Fibroblast of lung (primary cell): ENCODE results near the gene CAMK1D. TPM values are rescaled to one million over a fixed set of nuclear protein-coding genes. Genes with fewer than 3 reads are reported as not detected.
A peak's percentile ranks its signal among the peaks of the same experiment; 100 is the strongest.

Experiments
- DNase-seq, 2 donors: peaks; one replicate each; pipeline versions ENCODE4 v3.0.0 to v3.0.0-alpha.2; 2010; ENCODE audit warnings: low read depth in 2 of 2
- H2AFZ ChIP-seq: 2 replicates; pipeline ENCODE4 v1.5.1; 2012; ENCODE audit warnings: low read length, control low read depth, inconsistent platforms
- H3K27ac ChIP-seq: 2 replicates; pipeline ENCODE4 v1.5.1; 2011; ENCODE audit warnings: low read length, control low read depth; ENCODE audit not compliant: insufficient read depth
- H3K27me3 ChIP-seq: 2 replicates; pipeline ENCODE4 v1.5.1; 2011; ENCODE audit warnings: mild to moderate bottlenecking, low read length; ENCODE audit not compliant: control insufficient read depth, insufficient read depth
- H3K36me3 ChIP-seq: 2 replicates; pipeline ENCODE4 v1.5.1; 2011; ENCODE audit warnings: low read length; ENCODE audit not compliant: control insufficient read depth, insufficient read depth
- H3K4me1 ChIP-seq: 2 replicates; pipeline ENCODE4 v1.5.1; 2011; ENCODE audit warnings: low read length; ENCODE audit not compliant: control insufficient read depth, insufficient read depth; ENCODE audit errors: extremely low read depth
- H3K4me2 ChIP-seq: 2 replicates; pipeline ENCODE4 v1.5.1; 2011; ENCODE audit warnings: low read length, control low read depth; ENCODE audit not compliant: insufficient read depth; ENCODE audit errors: extremely low read depth
- H3K4me3 ChIP-seq, 4 experiments: fragments of 200-600 bp in 1 of 4; sonication (generic) in 1 of 4; replicated peaks in 1 of 4; 2 replicates each; pipeline ENCODE4 v1.5.1; 2011 to 2016; ENCODE audit warnings: low read length in 4 of 4, low read depth in 3 of 4, mild to moderate bottlenecking in 3 of 4, control low read depth in 2 of 4, inconsistent platforms in 1 of 4, mixed read lengths in 1 of 4; ENCODE audit not compliant: insufficient read depth in 1 of 4; ENCODE audit errors: control extremely low read depth in 1 of 4
- H3K79me2 ChIP-seq: 2 replicates; pipeline ENCODE4 v1.5.1; 2012; ENCODE audit warnings: mild to moderate bottlenecking, low read length, inconsistent platforms; ENCODE audit not compliant: control insufficient read depth, insufficient read depth
- H3K9ac ChIP-seq: 2 replicates; pipeline ENCODE4 v1.5.1; 2011; ENCODE audit warnings: mild to moderate bottlenecking, low read length, control low read depth; ENCODE audit not compliant: insufficient read depth
- H3K9me3 ChIP-seq: 2 replicates; pipeline ENCODE4 v1.5.1; 2012; ENCODE audit warnings: low read depth, low read length; ENCODE audit not compliant: control insufficient read depth, insufficient read depth
- H4K20me1 ChIP-seq: 2 replicates; pipeline ENCODE4 v1.5.1; 2011; ENCODE audit warnings: low read length; ENCODE audit not compliant: control insufficient read depth, insufficient read depth; ENCODE audit errors: extremely low read depth
- EZH2 ChIP-seq: IDR thresholded peaks from 2 replicates; pipeline ENCODE4 v1.5.1; 2012; ENCODE audit warnings: low read length, control low read depth, mild to moderate bottlenecking; ENCODE audit errors: missing control alignments
- polyA plus RNA-seq, 2 donors: library from polyadenylated mRNA; depleted of rRNA in 1 of 2; stranded (reverse) in 1 of 2; unstranded in 1 of 2; fragments of >200 nt; gene quantifications; 2 replicates each; pipeline ENCODE4 v1.2.1, GENCODE V29; 2011 to 2012; ENCODE audit warnings: missing spikeins in 1 of 2
- total RNA-seq: library from RNA; depleted of rRNA; stranded (reverse); fragments of >200 nt; gene quantifications from 2 replicates; pipeline ENCODE4 v1.2.1, GENCODE V29; 2014
- TF ChIP-seq, protein P1 (sequence below), 2 donors: IDR thresholded peaks in 1 of 2; conservative IDR thresholded peaks in 1 of 2; 1 replicate in 1 of 2; 2 replicates in 1 of 2; pipeline ENCODE4 v1.5.1; 2011 to 2012; ENCODE audit warnings: low read length in 2 of 2, control low read depth in 1 of 2, inconsistent platforms in 1 of 2, low read depth in 1 of 2, mild to moderate bottlenecking in 1 of 2

Gene CAMK1D
- total and polyA plus RNA-seq, 2 donors (not counting 1 experiment from before 2014, with no cell fraction given) = 2.3 TPM

DNA sequence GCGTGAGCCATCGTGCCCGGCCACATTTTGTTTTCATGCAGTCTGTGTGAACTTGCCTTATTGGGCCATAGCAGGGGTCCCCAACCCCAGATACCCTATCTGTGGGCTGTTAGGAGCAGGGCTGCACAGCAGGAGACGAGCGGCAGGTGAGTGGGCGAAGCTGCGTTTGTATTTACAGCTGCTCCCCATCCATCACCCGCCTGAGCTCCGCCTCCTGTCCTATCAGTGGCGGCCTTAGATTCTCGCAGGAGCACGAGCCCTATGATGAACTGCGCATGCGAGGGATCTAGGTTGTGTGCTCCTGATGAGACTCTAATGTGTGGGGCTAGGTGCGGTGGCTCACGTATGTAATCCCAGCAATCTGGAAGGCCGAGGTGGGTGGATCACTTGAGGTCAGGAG lies 293.9 kb downstream of the CAMK1D start:
- no peak overlapping the region for H3K4me3 ChIP-seq
- TF ChIP-seq, protein P1, sequence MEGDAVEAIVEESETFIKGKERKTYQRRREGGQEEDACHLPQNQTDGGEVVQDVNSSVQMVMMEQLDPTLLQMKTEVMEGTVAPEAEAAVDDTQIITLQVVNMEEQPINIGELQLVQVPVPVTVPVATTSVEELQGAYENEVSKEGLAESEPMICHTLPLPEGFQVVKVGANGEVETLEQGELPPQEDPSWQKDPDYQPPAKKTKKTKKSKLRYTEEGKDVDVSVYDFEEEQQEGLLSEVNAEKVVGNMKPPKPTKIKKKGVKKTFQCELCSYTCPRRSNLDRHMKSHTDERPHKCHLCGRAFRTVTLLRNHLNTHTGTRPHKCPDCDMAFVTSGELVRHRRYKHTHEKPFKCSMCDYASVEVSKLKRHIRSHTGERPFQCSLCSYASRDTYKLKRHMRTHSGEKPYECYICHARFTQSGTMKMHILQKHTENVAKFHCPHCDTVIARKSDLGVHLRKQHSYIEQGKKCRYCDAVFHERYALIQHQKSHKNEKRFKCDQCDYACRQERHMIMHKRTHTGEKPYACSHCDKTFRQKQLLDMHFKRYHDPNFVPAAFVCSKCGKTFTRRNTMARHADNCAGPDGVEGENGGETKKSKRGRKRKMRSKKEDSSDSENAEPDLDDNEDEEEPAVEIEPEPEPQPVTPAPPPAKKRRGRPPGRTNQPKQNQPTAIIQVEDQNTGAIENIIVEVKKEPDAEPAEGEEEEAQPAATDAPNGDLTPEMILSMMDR (conservative IDR thresholded peaks at IDR 0.05 in 1 of 2, IDR thresholded peaks at IDR 0.05 in 1 of 2; ENCODE audit: low read depth in 1 of 2, low read length in 2 of 2) = no peak
- no peak for TF ChIP-seq EZH2
- H2AFZ ChIP-seq = no peak overlapping the region
- H3K36me3 ChIP-seq = no peaks in the 10 kb centered on the region
- no peaks in the 10 kb centered on the region for H3K9me3 ChIP-seq
- H3K4me1 ChIP-seq = no peaks in the 10 kb centered on the region
- no peaks in the 10 kb centered on the region for H3K79me2 ChIP-seq
- H3K4me2 ChIP-seq = no peak overlapping the region
- H3K9ac ChIP-seq = no peak overlapping the region
- no peak overlapping the region for H3K27ac ChIP-seq
- no peaks in the 10 kb centered on the region for H4K20me1 ChIP-seq
- no peaks in the 10 kb centered on the region for H3K27me3 ChIP-seq
- DNase-seq = no peak

DNA sequence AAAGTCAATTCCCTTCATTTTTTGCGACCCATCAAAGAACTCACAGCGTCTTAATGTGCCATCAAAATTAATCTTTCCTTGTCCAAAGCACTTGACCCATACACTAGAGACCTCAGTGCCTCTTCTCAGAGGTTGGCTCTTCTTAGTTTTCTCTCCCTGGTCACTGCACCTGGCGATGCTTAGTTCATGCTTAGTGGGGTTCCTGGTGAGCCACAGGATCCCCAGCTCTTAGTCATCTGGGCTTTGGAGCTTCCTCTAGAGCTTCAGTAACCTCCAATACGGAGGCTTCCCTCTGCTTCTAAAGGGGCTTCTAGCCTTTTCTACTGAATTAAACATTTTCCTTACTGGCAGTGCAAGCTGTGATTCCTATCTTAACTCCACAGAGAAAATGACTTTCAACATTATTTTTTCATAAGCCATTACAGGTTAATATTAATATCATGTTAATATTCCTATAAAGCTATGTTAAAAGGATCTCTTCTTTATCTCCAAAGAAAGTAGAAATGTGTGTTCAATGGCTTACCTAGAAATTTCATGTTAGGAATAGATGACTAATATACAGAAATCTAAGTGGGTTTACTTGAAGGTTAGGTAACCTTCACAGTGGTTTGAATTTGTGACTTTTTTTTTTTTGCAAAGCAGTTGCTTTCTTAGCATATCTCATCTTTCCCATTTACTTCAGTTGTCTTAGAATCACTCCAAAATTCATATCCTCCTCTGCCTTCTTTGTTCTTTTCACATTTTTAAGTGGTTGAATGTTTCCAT lies 295.2 kb downstream of the CAMK1D start:
- no peak for TF ChIP-seq EZH2
- TF ChIP-seq, protein P1 (conservative IDR thresholded peaks at IDR 0.05 in 1 of 2, IDR thresholded peaks at IDR 0.05 in 1 of 2; ENCODE audit: low read depth in 1 of 2, low read length in 2 of 2) = no peak
- H3K9ac ChIP-seq = no peak overlapping the region
- H3K79me2 ChIP-seq = no peaks in the 10 kb centered on the region
- H3K4me2 ChIP-seq = no peak overlapping the region
- no peaks in the 10 kb centered on the region for H3K36me3 ChIP-seq
- H3K27me3 ChIP-seq = no peaks in the 10 kb centered on the region
- no peaks in the 10 kb centered on the region for H3K4me1 ChIP-seq
- no peak overlapping the region for H3K27ac ChIP-seq
- H2AFZ ChIP-seq = no peak overlapping the region
- peak in 1 of 2 donors; percentile 26 for DNase-seq
- no peaks in the 10 kb centered on the region for H4K20me1 ChIP-seq
- H3K4me3 ChIP-seq = no peak overlapping the region
- H3K9me3 ChIP-seq = no peaks in the 10 kb centered on the region

DNA sequence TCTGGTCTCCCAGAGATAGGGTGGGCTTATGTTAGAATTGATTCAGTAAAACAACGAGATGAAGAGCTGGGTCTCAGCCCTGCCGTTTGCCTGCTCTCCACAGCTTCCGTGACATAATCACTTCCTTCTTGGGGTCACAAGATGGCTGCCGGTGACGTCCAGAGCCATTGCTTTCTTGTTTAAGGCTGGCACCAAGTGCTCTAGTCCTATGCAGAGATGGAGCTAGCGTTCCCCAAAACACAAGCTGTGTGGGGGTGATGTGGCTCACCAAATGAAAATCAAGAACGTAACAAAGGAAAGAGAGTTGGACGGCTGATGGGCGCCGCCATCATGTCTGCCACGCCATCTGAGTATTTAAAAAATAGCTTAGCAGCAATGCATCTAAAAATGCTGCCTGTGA lies 296.1 kb downstream of the CAMK1D start:
- H3K4me3 ChIP-seq = no peak overlapping the region
- no peak overlapping the region for H3K9ac ChIP-seq
- H3K4me1 ChIP-seq = no peaks in the 10 kb centered on the region
- H3K79me2 ChIP-seq = no peaks in the 10 kb centered on the region
- TF ChIP-seq EZH2 = no peak
- TF ChIP-seq, protein P1 (conservative IDR thresholded peaks at IDR 0.05 in 1 of 2, IDR thresholded peaks at IDR 0.05 in 1 of 2; ENCODE audit: low read depth in 1 of 2, low read length in 2 of 2) = no peak
- H3K4me2 ChIP-seq = no peak overlapping the region
- no peak overlapping the region for H3K27ac ChIP-seq
- no peak overlapping the region for H2AFZ ChIP-seq
- no peak for DNase-seq
- H4K20me1 ChIP-seq = no peaks in the 10 kb centered on the region
- no peaks in the 10 kb centered on the region for H3K9me3 ChIP-seq
- H3K36me3 ChIP-seq = no peaks in the 10 kb centered on the region
- H3K27me3 ChIP-seq = no peaks in the 10 kb centered on the region
